Fibroblast of lung (primary cell): ENCODE data around the gene TRIM62. TPM values are rescaled to one million over a fixed set of nuclear protein-coding genes. Genes with fewer than 3 reads are reported as not detected.

Source experiments
- DNase-seq, 2 donors: peaks; one replicate each; pipeline versions ENCODE4 v3.0.0 to v3.0.0-alpha.2; 2010; ENCODE audit warnings: low read depth in 2 of 2
- H2AFZ ChIP-seq: 2 replicates; pipeline ENCODE4 v1.5.1; 2012; ENCODE audit warnings: low read length, control low read depth, inconsistent platforms
- H3K27ac ChIP-seq: 2 replicates; pipeline ENCODE4 v1.5.1; 2011; ENCODE audit warnings: low read length, control low read depth; ENCODE audit not compliant: insufficient read depth
- H3K27me3 ChIP-seq: 2 replicates; pipeline ENCODE4 v1.5.1; 2011; ENCODE audit warnings: mild to moderate bottlenecking, low read length; ENCODE audit not compliant: control insufficient read depth, insufficient read depth
- H3K36me3 ChIP-seq: 2 replicates; pipeline ENCODE4 v1.5.1; 2011; ENCODE audit warnings: low read length; ENCODE audit not compliant: control insufficient read depth, insufficient read depth
- H3K4me1 ChIP-seq: 2 replicates; pipeline ENCODE4 v1.5.1; 2011; ENCODE audit warnings: low read length; ENCODE audit not compliant: control insufficient read depth, insufficient read depth; ENCODE audit errors: extremely low read depth
- H3K4me2 ChIP-seq: 2 replicates; pipeline ENCODE4 v1.5.1; 2011; ENCODE audit warnings: low read length, control low read depth; ENCODE audit not compliant: insufficient read depth; ENCODE audit errors: extremely low read depth
- H3K4me3 ChIP-seq, 4 experiments: fragments of 200-600 bp in 1 of 4; sonication (generic) in 1 of 4; replicated peaks in 1 of 4; 2 replicates each; pipeline ENCODE4 v1.5.1; 2011 to 2016; ENCODE audit warnings: low read length in 4 of 4, low read depth in 3 of 4, mild to moderate bottlenecking in 3 of 4, control low read depth in 2 of 4, inconsistent platforms in 1 of 4, mixed read lengths in 1 of 4; ENCODE audit not compliant: insufficient read depth in 1 of 4; ENCODE audit errors: control extremely low read depth in 1 of 4
- H3K79me2 ChIP-seq: 2 replicates; pipeline ENCODE4 v1.5.1; 2012; ENCODE audit warnings: mild to moderate bottlenecking, low read length, inconsistent platforms; ENCODE audit not compliant: control insufficient read depth, insufficient read depth
- H3K9ac ChIP-seq: 2 replicates; pipeline ENCODE4 v1.5.1; 2011; ENCODE audit warnings: mild to moderate bottlenecking, low read length, control low read depth; ENCODE audit not compliant: insufficient read depth
- H3K9me3 ChIP-seq: 2 replicates; pipeline ENCODE4 v1.5.1; 2012; ENCODE audit warnings: low read depth, low read length; ENCODE audit not compliant: control insufficient read depth, insufficient read depth
- H4K20me1 ChIP-seq: 2 replicates; pipeline ENCODE4 v1.5.1; 2011; ENCODE audit warnings: low read length; ENCODE audit not compliant: control insufficient read depth, insufficient read depth; ENCODE audit errors: extremely low read depth
- EZH2 ChIP-seq: IDR thresholded peaks from 2 replicates; pipeline ENCODE4 v1.5.1; 2012; ENCODE audit warnings: low read length, control low read depth, mild to moderate bottlenecking; ENCODE audit errors: missing control alignments
- polyA plus RNA-seq, 2 donors: library from polyadenylated mRNA; depleted of rRNA in 1 of 2; stranded (reverse) in 1 of 2; unstranded in 1 of 2; fragments of >200 nt; gene quantifications; 2 replicates each; pipeline ENCODE4 v1.2.1, GENCODE V29; 2011 to 2012; ENCODE audit warnings: missing spikeins in 1 of 2
- total RNA-seq: library from RNA; depleted of rRNA; stranded (reverse); fragments of >200 nt; gene quantifications from 2 replicates; pipeline ENCODE4 v1.2.1, GENCODE V29; 2014
- TF ChIP-seq, protein P1 (sequence below), 2 donors: IDR thresholded peaks in 1 of 2; conservative IDR thresholded peaks in 1 of 2; 1 replicate in 1 of 2; 2 replicates in 1 of 2; pipeline ENCODE4 v1.5.1; 2011 to 2012; ENCODE audit warnings: low read length in 2 of 2, control low read depth in 1 of 2, inconsistent platforms in 1 of 2, low read depth in 1 of 2, mild to moderate bottlenecking in 1 of 2

The TRIM62 gene
- total and polyA plus RNA-seq, 2 donors (not counting 1 experiment from before 2014, with no cell fraction given) = 1.8 to 2.4 TPM

- no peak overlapping the region for H2AFZ ChIP-seq
- peaks cover 14% of the 10 kb centered on the region for H3K4me1 ChIP-seq
- DNase-seq = peak; percentile 40 to 81
- H3K27ac ChIP-seq = peak overlapping the region; percentile 57
- no peak overlapping the region for H3K9ac ChIP-seq
- peak overlapping the region; percentile 11 for H3K4me2 ChIP-seq
- no peak for TF ChIP-seq EZH2
- TF ChIP-seq, protein P1, sequence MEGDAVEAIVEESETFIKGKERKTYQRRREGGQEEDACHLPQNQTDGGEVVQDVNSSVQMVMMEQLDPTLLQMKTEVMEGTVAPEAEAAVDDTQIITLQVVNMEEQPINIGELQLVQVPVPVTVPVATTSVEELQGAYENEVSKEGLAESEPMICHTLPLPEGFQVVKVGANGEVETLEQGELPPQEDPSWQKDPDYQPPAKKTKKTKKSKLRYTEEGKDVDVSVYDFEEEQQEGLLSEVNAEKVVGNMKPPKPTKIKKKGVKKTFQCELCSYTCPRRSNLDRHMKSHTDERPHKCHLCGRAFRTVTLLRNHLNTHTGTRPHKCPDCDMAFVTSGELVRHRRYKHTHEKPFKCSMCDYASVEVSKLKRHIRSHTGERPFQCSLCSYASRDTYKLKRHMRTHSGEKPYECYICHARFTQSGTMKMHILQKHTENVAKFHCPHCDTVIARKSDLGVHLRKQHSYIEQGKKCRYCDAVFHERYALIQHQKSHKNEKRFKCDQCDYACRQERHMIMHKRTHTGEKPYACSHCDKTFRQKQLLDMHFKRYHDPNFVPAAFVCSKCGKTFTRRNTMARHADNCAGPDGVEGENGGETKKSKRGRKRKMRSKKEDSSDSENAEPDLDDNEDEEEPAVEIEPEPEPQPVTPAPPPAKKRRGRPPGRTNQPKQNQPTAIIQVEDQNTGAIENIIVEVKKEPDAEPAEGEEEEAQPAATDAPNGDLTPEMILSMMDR (conservative IDR thresholded peaks at IDR 0.05 in 1 of 2, IDR thresholded peaks at IDR 0.05 in 1 of 2; ENCODE audit: low read depth in 1 of 2, low read length in 2 of 2) = no peak
- H3K4me3 ChIP-seq = no peak overlapping the region
- H3K27me3 ChIP-seq = no peaks in the 10 kb centered on the region
- H4K20me1 ChIP-seq = no peaks in the 10 kb centered on the region
- H3K9me3 ChIP-seq = no peaks in the 10 kb centered on the region
- H3K79me2 ChIP-seq = no peaks in the 10 kb centered on the region
- peaks cover 6% of the 10 kb centered on the region for H3K36me3 ChIP-seq
Observed at GRCh38 chr1:33143176-33143575, 38.7 kb downstream of the TRIM62 start.

- Histone ChIP-seq H3K9me3 (no peaks in the 10 kb centered on the region), H3K27me3 (no peaks in the 10 kb centered on the region), H3K4me1 (peaks cover 14% of the 10 kb centered on the region), H3K4me3 (no peak overlapping the region), H3K79me2 (no peaks in the 10 kb centered on the region), H3K9ac (no peak overlapping the region), H4K20me1 (no peaks in the 10 kb centered on the region), H3K36me3 (peaks cover 6% of the 10 kb centered on the region), H2AFZ (no peak overlapping the region), H3K27ac (no peak overlapping the region), H3K4me2 (no peak overlapping the region)
- DNase-seq = no peak
- no peak for TF ChIP-seq EZH2
- TF ChIP-seq, protein P1 (conservative IDR thresholded peaks at IDR 0.05 in 1 of 2, IDR thresholded peaks at IDR 0.05 in 1 of 2; ENCODE audit: low read depth in 1 of 2, low read length in 2 of 2) = no peak
Observed at GRCh38 chr1:33142483-33143064, 39.3 kb downstream of the TRIM62 start.

DNA sequence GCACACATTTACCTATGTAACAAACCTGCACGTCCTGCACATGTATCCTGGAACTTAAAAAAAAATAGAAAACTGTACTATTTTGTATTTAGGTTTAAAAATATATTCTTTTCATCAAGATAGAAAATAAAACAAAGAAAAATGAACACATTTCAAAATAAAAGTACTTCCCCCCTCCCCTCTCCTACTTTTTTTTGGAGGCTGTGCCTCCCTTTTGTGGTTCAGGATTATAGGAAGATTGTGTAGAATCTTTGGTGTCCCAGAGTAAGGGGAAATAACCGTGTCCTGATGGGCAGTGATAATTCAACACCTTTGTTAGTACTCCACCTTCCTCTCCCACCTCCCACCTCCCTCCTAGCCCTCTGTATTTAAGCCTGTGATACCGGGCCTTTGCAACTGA is 40.1 kb downstream of the TRIM62 start:
- Histone ChIP-seq H3K36me3 (peaks cover 1% of the 10 kb centered on the region), H3K9me3 (no peaks in the 10 kb centered on the region), H3K27me3 (no peaks in the 10 kb centered on the region), H3K4me3 (no peak overlapping the region), H3K27ac (no peak overlapping the region), H2AFZ (no peak overlapping the region), H4K20me1 (no peaks in the 10 kb centered on the region), H3K4me1 (peaks cover 14% of the 10 kb centered on the region), H3K79me2 (no peaks in the 10 kb centered on the region), H3K4me2 (no peak overlapping the region), H3K9ac (no peak overlapping the region)
- TF ChIP-seq EZH2 = no peak
- TF ChIP-seq, protein P1 (conservative IDR thresholded peaks at IDR 0.05 in 1 of 2, IDR thresholded peaks at IDR 0.05 in 1 of 2; ENCODE audit: low read depth in 1 of 2, low read length in 2 of 2) = no peak
- no peak for DNase-seq
